HG02884 (cell line): ENCODE measurements around the gene GLYATL3.
A peak's percentile ranks its signal among the peaks of the same experiment; 100 is the strongest.

Experiments
- ATAC-seq: cut with Tn5 transposase; IDR thresholded peaks from one replicate; pipeline ENCODE4 v1.9.1; 2021; ENCODE audit warnings: mild to moderate bottlenecking, moderate library complexity; ENCODE audit not compliant: unreplicated experiment

GLYATL3 gene

GRCh38 chr6:49513153-49513989 lies 13.6 kb downstream of the GLYATL3 start:
- no peak for ATAC-seq

- ATAC-seq = no peak
These were observed 15.1 kb downstream of the GLYATL3 start for GRCh38 chr6:49514571-49515484.

- no peak for ATAC-seq
These were observed 15.9 kb downstream of the GLYATL3 start for GRCh38 chr6:49515485-49516146.

GRCh38 chr6:49516147-49516505 lies 16.4 kb downstream of the GLYATL3 start:
- ATAC-seq = no peak

GRCh38 chr6:49517919-49518318 lies 18.2 kb downstream of the GLYATL3 start:
- no peak for ATAC-seq

- peak; percentile 85 for ATAC-seq
These were observed 19.9 kb downstream of the GLYATL3 start for GRCh38 chr6:49519660-49520059.

GRCh38 chr6:49522710-49523593 lies 23.2 kb downstream of the GLYATL3 start:
- no peak for ATAC-seq

- no peak for ATAC-seq
These were observed 24.2 kb downstream of the GLYATL3 start for GRCh38 chr6:49523901-49524300.

GRCh38 chr6:49524541-49524940 lies 24.8 kb downstream of the GLYATL3 start:
- ATAC-seq = no peak

GRCh38 chr6:49526598-49526997 lies 26.9 kb downstream of the GLYATL3 start:
- ATAC-seq = no peak

- no peak for ATAC-seq
These were observed 27.6 kb downstream of the GLYATL3 start for GRCh38 chr6:49527320-49527719.

- ATAC-seq = no peak
These were observed 28.8 kb downstream of the GLYATL3 start for GRCh38 chr6:49528571-49528970.

GRCh38 chr6:49530141-49530776 lies 30.5 kb downstream of the GLYATL3 start:
- no peak for ATAC-seq

- peak; percentile 90 for ATAC-seq
These were observed 32.2 kb downstream of the GLYATL3 start for GRCh38 chr6:49531774-49532569.

GRCh38 chr6:49535795-49536194 lies 36.1 kb downstream of the GLYATL3 start:
- ATAC-seq = no peak

GRCh38 chr6:49539102-49539501 lies 39.4 kb downstream of the GLYATL3 start:
- no peak for ATAC-seq

- no peak for ATAC-seq
These were observed 40.9 kb downstream of the GLYATL3 start for GRCh38 chr6:49540614-49541013.

GRCh38 chr6:49541210-49541724 lies 41.5 kb downstream of the GLYATL3 start:
- no peak for ATAC-seq

GRCh38 chr6:49541936-49542335 lies 42.2 kb downstream of the GLYATL3 start:
- no peak for ATAC-seq
